NCI-H226 (cell line): ENCODE measurements around the gene GRIK3.
"Not testable (repeated sequence)": the region's sequence is repeated elsewhere in the genome, so short reads cannot be mapped to it uniquely, and the experiment has no call there.

Experiments used
- DNase-seq: peaks from one replicate; pipeline ENCODE4 v3.0.0-alpha.2; 2015

GRIK3 gene

DNA sequence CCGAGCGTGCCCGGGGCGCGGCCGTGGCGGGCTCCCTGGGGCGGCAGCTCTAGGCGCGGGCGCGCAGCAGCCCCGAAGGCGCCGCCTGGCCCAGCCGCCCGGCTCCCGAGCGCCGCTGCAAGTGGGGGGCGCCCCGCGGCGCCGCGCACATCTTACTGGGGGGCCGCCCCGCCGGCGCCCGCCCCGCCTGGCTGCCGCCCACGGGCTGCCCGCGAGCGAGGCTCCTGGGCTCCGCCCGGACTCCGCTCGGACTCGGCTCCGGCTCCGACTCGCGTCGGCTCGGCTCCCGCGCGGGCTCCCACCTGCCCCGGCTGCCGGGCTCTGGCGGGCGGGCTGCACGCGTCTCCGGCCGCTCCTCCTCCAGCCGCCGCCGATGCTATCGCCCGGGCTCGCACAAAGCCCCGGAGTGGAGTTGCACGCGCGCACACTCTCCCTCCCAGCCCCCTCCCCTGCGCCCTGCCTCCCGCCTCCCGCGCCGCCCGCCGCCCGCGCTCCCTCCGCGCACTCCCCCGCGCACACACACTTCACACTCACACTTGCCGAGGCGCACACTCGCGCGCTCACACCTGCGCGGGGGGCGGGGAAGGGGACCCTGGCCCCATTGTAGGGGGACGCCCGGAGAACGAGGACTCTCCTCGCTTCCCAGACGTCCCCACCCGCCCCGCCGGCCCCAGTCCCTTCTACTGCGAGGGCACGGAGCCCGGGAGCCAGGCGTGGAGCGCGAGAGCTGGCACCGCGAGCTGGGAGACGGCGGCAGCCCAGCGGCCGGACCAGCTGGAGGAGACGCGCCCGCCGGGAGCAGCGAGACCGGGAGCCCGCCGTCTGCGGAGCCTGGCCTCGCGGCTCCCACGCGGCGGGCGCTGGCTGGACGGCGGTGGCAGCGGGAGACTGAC lies at the start of gene GRIK3:
GRIK3 (minus strand) TSS at position 395 of the 893 bp plus-strand sequence. CDS start 407 bp downstream, outside the sequence.
- no peak for DNase-seq

DNA sequence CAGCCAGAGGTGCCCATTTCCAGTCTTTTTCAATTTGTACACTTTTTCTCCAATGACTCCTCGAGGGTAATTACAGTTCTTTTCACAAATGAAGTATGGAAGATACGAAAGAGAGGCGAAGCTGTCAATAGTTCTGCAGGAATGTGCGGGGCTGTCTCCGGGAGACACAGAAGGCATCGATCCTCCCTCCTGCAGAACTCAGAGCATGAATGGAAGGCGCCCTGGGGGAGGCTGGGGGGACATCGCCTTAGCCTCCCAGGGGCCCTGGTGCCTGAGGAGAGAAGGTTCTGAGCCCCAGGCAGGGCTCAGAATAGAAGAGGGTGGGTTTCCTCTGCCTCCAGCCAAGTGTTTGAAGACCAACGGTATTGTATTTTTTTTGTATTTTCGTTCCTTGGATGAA lies 49.7 kb upstream of the GRIK3 start:
- DNase-seq = no peak

DNA sequence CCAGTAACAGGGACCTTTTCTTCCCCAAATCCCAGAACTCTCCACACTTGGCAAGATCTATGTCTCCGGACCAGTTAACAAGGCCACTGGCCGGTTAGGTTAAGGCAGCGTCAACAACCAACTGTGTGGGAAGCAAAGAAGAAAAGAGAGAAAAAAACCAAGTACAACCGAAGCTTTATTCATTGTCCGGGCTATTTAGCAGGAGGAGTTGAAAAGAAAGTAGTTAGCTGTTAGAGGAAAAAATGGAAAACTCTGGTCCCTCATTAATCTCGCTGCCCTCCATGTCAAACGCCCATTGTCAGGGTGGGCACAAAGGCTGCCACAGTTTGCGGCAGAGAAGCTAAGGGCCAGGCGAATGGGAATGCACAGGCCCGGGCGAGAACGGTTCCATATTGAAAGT lies 49.3 kb upstream of the GRIK3 start:
- DNase-seq = no peak

DNA sequence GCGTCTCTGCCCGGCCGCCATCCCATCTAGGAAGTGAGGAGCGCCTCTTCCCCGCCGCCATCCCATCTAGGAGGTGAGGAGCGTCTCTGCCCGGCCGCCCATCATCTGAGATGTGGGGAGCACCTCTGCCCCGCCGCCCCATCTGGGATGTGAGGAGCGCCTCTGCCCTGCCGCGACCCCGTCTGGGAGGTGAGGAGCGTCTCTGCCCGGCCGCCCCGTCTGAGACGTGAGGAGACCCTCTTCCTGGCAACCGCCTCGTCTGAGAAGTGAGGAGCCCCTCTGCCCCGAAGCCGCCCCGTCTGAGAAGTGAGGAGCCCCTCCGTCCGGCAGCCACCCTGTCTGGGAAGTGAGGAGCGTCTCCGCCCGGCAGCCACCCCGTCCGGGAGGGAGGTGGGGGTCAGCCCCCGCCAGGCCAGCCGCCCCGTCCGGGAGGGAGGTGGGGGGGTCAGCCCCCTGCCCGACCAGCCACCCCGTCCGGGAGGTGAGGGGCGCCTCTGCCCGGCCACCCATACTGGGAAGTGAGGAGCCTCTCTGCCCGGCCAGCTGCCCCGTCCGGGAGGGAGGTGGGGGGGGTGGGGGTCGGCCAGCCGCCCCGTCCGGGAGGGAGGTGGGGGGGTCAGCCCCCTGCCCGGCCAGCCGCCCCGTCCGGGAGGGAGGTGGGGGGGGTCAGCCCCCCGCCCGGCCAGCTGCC lies 46.1 kb upstream of the GRIK3 start:
- DNase-seq = not testable (repeated sequence)

DNA sequence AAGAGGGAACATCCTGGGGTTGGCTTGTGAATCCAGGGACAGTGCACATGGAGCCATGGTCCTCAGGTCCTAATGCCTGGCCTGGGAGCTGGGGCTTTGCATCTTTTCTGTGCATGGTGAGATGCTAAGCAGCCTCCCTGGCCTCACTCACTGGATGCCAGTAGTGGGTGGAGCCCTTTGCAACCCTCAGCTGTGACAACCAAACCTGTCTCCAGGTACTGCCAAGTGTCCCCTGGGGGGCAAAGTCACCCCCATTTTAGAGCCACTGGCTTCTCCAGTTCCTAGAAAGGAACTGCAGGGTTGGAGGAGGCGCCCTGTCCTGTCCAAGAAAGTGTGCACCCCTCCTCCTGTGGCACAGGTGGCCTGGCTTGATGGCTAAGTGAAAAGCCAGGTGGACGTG lies 44.6 kb upstream of the GRIK3 start:
- DNase-seq = no peak

DNA sequence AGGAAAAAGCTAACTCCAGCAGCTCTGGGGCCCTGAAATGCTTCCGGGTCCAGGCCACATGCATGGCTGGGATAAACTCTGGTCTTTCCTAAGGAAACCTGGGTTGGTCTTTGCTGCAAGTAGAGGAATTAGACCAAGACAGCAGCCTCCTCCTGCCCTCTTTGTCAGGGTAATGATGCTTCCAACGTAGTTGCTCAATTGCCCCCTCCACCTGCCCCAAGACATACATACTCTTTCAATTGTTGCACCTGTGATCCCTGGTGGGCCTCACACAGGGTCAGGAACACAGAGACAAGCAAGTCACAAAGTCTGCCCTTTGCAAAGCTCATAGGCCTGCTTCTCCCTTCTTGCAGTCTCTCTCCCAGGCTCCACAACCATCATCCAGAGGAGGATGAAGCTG lies 41.9 kb upstream of the GRIK3 start:
- no peak for DNase-seq

DNA sequence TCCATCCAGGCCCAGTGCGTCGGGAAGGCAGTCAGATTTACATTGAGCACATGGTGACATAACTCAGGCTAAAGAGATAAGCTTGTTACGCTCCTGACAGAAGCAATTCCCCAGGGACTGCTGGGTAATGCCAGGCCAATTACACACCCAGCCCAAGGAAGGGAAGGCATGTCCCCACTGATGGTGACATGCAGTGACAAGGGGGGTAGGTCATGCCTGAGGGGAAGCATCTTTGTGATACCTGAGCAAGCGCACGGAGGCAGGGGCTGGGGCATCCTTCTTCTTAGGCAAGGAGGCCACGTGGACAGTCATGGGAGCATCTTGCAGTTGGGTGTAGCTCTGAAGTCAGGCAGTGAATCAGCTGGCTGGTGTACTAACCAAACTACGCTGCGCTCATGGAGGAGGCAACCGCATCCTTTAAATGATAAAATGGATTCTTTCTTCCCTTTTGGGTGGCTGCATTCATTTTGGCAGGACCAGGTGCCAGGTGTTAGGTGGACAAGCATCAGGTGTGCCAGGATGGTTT lies 39.6 kb upstream of the GRIK3 start:
- DNase-seq = no peak

DNA sequence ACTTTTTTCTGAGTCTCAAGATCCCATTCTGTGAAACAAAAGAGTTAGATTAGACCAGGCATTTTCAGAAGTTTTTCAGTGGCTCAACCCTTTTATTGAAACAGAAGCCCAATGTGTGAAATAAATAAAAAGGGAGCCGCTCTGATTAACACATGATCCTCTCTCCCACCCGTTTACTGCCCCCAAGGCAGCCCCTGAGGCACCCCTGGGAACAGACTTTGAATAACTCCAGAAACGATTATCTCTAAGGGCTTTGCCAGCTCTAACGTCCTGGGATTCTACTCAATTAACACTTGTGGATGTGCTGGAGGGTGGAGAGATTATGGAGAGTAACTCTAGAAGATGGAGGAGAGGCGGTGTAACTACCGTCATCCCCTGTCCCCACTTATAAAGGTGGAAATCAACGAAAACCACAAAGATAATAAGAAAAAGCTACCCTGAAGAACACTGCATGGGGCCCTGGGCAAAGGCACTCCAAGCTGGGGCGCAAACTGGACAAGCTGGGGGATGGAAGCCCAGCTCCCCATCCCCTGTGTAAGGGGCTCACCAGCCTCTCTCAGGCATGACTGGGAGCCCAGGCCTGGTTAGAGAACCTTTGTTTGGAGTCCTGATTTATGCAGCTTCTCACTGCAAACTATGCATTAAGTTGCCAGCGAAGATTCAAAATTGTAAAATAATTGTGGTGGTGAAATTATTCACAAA lies 39.0 kb upstream of the GRIK3 start:
- no peak for DNase-seq

DNA sequence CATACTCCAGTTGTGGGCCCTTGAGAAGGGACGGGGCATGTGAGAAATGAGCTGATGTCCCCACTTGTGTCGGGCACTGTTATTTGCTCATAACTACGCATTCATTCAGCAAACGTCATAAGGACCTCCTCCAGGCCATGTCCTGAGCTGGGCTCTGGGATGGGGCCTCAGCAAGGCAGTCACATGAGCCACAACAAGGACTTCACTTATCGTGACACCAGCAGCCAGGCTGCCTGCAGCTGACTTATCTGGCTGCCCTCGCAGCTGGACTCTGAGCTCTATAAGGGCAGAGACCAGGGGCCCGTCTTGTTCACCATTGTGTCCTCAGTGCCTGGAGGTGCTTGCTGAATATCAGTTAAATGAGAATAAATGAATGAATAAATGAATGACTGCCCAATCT lies 37.5 kb upstream of the GRIK3 start:
- DNase-seq = no peak

DNA sequence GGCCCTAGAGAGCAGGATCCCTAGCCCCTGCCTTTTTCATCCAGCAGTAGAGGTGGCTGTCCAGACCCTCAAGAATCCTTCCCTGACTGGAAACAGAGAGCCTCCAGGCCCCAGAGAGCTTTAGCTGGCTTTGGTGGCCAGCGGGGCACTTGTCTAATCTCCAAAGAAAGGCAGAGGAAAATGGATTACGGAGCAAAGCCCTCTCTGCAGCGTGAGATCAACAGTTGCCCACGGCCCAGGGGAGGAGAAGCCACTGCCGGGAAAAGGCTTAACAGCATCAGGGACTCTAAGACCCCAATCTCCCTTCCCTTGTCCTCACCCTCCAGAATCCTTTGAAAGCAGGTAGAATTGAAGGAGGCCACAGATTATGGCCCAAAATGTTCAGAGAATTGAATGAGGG lies 35.8 kb upstream of the GRIK3 start:
- DNase-seq = no peak

DNA sequence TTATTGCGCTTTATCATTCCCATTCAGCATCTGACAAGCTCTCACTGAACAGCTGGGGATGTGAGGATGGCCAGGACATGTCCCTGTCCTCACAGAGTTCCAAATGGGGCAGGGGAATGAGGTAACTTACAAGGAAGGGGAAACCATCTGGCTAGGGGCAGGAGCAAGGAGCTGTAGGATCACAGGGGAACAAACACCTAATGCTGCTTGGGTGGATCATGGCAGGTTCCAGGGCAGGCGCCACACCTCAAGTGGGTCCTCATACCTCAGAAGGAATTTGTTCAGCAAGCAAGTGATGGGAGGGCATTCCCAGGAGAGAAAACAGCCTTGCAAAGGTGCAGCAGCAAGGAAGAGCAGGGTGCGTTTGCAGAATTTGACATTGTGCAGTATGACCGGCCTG lies 35.1 kb upstream of the GRIK3 start:
- no peak for DNase-seq

DNA sequence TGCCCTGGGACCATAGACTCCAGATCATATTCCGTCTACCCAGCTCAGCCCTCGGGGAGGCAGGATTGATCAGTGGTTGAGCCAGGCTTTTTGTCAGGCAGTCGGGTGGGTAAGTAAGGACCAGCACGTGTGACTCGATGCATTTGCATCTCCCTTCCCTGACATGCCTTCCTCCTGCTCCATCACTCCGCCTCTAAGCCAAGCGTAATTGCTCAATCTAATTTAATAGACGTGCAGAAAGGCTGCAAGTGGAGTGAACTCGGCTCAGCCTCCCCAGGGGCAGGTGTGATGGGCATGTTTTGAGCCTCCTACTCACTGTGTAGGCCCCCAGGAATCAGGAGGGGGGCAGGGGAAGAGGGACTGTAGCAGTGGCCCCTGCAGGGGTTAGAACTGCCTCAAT lies 34.6 kb upstream of the GRIK3 start:
- DNase-seq = no peak

DNA sequence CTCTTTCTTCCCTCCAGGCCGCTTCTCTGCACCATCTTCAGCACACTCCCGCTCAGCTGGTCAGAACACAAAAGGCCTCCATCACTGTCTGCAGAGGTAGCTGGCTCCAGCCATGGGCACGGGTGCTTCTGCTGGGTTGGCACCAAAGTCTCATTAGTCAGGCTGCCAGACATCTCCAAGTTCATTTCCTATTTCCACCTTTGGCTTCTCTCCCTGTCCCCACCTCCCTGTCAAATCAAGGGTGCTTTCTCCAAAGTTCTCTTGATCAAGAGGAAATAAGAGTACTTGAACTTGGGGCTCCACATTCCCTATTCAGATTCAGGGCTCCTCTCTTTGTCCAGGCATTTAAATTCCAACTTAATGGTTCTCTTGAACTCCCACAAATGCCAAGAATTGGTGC lies 33.9 kb upstream of the GRIK3 start:
- no peak for DNase-seq

DNA sequence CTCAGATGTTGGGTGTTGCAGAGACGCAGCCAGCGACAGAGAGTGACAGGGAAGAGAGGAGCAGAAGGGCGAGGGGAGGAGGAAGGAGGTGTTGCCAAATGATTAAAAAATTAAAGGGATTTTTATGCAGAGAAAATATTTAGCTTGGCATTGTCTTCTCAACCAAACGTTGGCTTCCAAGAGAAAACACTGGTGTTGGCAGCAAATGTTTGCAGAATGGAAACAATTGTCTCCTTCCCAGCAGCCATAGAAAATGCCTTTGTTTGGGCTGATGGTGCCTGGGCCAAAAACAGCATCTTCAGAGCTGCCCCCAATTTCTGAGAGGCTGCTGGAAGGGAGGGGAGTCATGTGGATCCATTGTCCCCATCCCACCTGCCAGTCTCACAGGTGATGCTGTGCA lies 29.7 kb upstream of the GRIK3 start:
- DNase-seq = no peak

DNA sequence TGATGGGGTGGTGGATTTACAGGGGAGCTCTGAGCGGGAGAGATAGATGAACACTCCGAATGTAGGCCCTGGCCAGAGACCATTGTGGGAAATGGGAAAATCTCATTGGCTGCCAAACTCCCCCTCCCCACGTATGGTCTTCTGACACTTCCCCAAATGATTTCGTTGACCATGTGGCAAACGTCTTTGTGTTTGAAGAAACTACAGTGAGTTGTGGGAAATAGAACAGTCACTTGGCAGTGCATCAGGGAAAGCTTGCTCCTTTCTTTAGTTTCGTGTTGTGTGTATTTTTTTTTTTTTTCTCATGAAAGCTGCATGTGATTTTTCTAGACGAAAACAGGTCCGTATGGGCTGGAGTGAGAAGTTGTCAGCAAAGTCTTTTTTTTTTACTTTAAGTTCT lies 25.0 kb upstream of the GRIK3 start:
- DNase-seq = no peak

DNA sequence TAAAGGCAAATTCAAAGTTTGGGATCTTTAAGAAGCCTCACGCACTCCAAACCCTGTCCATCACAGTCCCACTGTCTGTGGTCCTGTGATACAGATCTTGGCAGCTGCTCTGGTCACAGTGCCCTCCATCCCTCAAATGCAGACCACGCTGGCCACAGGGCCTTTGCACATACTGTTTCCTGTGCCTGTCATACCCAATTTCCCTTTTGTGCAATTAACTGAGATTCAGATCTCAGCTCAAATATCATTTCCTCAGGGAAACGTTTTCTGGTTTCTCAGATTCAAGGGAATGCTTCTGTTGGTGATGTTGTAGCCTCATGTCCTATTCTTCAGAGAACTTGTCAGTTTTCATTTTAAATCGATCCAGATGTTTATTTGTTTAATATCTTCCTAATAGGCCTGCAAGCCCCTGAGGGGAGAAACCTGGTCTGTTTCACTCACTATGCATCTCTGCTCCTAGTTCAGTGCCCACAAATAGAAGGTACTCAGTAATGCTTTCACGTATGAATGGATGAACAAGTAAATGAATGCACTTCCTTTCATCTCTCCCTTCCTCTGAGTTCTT lies 24.2 kb upstream of the GRIK3 start:
- no peak for DNase-seq

DNA sequence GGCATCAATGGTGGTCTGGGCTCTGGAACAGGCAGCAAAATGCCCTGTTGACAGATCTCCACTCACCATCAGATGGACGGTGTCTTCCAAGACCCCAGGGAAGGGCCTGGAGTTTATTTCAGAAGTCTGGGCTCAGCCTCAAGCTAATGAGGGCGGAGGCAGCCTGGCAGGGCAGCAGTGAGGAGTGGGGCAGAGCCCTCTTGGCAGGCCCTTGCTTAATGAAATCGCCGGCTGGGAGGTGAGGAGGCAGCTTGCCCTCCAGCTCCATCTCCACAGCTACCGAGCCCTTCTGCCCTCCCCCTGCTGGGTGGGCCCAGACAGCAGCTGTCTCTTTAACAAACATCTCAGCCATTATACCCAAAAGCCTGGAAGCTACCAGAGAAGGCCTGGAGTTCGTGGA lies 22.0 kb upstream of the GRIK3 start:
- no peak for DNase-seq

DNA sequence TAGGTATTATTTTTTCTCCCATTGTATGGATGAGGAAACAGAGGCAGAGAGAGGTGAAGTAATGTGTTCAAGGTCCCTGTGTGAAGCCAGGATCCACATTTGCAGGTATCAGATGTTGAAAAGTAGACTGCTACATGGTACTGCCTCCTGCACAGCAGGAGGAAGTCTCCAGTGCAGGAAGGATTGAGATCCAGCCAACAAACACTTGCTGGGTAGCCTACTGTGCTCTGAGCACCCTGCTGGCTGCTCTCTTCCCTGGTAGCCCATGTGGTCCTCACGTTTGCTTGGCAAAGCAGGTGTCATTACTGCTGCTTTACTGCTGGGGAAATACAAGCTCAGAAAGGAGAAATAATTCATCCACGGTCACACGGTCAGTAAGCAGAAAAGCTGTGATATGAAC lies 21.3 kb upstream of the GRIK3 start:
- DNase-seq = no peak

DNA sequence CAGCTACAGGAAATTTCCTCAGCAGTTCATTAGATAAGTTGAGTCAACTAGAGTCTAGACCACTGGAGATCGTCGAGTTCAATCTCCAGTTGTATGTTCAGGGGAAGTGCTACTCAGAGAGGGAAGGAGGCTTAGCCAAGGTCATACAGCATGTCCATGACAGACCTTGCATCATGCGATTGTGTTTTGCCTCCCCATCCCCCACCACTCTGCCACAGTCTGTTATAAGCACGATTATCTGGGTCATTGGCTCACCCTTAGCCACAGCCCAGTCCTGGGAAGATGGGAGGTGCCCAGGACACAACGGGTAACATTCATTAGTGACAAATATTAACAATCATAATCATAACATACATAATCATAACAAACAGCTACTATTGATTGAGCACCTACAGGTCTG lies 18.9 kb upstream of the GRIK3 start:
- no peak for DNase-seq

DNA sequence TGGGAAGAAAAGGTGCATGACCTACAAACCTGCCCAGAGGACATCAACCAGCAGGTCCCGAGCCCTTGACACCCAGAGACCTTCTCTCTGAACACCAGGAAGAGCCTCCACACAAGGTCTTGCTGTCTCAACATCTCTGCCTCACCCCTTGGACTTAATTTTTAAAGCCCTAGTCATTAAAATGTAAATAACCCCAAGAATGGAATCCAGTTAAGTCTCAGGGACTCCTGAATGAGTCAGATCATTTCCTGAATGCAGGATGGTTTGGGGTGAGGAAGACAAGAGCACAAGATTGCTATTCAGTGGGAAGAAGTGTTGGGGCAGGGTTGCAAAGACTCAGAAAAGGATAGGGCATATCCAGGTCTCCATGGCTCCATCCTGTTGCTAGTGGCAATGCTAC lies 17.8 kb upstream of the GRIK3 start:
- no peak for DNase-seq

DNA sequence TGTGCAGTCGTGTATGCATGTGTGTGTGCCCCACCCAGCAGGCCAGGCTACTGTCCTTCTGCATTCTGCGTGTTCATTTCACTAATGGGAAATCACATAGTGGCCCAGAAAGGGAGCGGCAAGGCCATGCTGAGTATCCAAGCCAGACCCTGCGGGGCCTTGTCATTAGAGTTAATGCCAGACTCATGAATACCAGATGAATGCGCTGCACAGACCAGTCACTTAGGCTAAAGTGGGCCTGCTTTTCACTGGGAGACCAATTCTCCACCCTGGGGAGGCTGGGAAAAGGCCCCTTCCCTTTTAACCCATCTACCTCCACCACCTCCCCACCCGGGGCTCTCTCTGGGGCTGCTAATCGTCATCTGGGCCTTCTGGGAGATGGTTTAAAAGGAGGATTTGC lies 17.0 kb upstream of the GRIK3 start:
- no peak for DNase-seq

DNA sequence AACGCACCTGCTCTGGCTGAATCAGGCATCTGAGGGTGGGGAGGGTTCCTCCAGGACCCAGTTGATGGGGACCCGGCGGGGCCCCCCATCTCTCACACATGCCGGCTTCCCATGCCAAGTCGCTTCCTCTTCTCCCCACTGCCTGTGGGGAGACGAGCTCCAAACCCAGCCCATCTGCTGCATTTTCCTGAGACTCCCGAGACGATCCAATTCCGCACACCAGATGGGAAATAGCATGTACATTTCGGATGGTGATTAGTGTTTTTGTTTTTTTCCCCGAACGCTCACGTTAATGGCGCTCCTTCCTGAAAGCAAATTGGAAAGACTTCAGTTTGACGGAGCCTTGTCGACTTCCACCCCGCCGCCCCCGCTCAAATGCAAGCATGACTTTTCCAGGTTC lies 13.2 kb upstream of the GRIK3 start:
- no peak for DNase-seq

DNA sequence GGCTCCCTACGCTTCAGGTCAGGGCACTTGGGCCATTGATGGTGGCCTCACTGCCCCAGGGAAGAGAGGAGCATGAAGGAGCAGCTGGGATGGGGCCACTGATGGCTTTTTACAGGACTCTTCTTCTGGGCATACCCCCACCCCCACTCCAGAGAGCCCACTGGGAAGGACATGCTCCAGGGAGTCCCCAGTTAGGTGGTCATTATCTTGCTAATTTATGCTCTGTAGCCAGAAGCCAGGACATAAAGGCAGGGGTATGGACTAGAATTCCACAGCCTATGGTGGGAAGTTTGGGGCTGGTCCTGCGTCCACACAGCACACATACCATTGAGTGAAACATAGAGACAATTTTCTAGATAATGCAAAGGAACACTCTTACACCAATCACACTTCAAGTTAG lies 8.8 kb upstream of the GRIK3 start:
- no peak for DNase-seq
